ENCODE measurements around the gene GRPEL2.

- TF ChIP-seq CTCF (IDR thresholded peaks at IDR 0.05; ENCODE audit: borderline replicate concordance, extremely low read depth, low read length, poor library complexity, severe bottlenecking) (no peak), EZH2 (IDR thresholded peaks at IDR 0.05; ENCODE audit: borderline replicate concordance, low read depth, low read length, severe bottlenecking) (no peak)
Observed at GRCh38 chr5:149341876-149342275, 3.4 kb upstream of the GRPEL2 start.

Data from DND-41 (cell line).